GM18505 (cell line): ENCODE results near the gene MYPN.
A peak's percentile ranks its signal among the peaks of the same experiment; 100 is the strongest.
"Not testable (repeated sequence)": the region's sequence is repeated elsewhere in the genome, so short reads cannot be mapped to it uniquely, and the experiment has no call there.

Experiments used
- ATAC-seq: cut with Tn5 transposase; IDR thresholded peaks from one replicate; pipeline ENCODE4 v1.9.1; 2021; ENCODE audit not compliant: unreplicated experiment
- POLR2A ChIP-seq: IDR thresholded peaks from 4 replicates; pipeline ENCODE4 v1.6.1; 2011; ENCODE audit warnings: borderline replicate concordance; ENCODE audit not compliant: insufficient read depth, insufficient read length; ENCODE audit errors: extremely low read depth

Gene MYPN, protein sequence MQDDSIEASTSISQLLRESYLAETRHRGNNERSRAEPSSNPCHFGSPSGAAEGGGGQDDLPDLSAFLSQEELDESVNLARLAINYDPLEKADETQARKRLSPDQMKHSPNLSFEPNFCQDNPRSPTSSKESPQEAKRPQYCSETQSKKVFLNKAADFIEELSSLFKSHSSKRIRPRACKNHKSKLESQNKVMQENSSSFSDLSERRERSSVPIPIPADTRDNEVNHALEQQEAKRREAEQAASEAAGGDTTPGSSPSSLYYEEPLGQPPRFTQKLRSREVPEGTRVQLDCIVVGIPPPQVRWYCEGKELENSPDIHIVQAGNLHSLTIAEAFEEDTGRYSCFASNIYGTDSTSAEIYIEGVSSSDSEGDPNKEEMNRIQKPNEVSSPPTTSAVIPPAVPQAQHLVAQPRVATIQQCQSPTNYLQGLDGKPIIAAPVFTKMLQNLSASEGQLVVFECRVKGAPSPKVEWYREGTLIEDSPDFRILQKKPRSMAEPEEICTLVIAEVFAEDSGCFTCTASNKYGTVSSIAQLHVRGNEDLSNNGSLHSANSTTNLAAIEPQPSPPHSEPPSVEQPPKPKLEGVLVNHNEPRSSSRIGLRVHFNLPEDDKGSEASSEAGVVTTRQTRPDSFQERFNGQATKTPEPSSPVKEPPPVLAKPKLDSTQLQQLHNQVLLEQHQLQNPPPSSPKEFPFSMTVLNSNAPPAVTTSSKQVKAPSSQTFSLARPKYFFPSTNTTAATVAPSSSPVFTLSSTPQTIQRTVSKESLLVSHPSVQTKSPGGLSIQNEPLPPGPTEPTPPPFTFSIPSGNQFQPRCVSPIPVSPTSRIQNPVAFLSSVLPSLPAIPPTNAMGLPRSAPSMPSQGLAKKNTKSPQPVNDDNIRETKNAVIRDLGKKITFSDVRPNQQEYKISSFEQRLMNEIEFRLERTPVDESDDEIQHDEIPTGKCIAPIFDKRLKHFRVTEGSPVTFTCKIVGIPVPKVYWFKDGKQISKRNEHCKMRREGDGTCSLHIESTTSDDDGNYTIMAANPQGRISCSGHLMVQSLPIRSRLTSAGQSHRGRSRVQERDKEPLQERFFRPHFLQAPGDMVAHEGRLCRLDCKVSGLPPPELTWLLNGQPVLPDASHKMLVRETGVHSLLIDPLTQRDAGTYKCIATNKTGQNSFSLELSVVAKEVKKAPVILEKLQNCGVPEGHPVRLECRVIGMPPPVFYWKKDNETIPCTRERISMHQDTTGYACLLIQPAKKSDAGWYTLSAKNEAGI (N-terminal part only)

DNA sequence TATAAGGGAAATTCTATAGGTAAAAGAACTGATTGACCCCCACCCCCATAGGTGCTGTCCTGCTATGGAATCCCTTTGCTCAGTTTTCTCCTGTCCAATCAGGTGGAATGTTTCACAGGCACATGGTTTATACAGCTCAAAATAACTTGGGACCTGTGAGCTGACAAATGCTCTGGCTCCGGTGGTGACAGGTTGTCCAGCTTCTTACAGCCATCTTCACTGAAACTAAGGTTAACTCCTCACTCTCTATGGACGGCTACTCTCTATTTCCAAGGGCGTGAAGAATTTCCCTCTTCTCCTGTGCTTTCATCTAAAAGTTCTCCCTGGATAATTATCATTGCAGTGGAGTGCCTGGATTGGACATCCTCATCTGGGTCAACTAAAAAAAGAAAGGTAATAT lies at the start of gene MYPN:
Gene MYPN, plus strand, starts transcription at position 158 of the 400 bp plus-strand sequence. CDS start 11,951 bp downstream, outside the sequence.
- no peak for ATAC-seq
- no peak for TF ChIP-seq POLR2A

DNA sequence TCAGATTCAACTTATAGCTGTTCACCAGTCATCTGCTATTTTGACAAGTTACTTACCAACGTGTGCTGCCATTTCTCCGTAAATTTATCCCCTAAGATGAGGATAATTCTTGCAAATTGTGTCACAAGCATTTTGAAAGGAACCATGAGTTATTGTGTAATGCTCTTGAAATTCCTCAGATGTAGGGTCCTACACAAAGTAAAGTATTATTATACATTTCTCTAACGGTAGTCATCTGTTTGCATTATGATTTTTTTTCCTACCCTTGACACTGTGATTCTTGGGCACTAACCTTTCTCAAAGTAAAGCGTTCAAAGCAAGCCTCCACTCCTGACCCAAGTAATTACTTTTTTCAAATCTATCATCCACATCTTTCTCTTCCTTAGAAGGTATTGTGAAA lies 42.3 kb upstream of the MYPN start:
- ATAC-seq: no peak
- no peak for TF ChIP-seq POLR2A

DNA sequence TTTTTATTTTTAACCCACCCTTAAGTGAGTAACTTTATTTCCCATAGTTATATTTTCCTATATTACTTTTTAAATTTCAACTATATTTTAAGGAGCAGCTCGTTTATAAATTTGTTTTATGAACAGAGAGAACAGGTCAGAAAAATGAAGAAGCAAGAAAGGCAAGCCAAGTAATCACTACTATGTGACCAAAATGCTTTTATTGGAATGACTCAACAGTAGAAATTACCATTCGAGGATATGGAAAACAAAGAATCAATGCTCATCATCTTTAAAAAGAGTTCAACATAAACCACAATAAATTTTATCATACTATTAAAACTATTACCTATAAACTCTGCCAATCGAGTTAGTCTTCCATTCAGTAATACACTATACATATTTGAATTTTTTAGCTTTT lies 41.8 kb upstream of the MYPN start:
- no peak for ATAC-seq
- no peak for TF ChIP-seq POLR2A

DNA sequence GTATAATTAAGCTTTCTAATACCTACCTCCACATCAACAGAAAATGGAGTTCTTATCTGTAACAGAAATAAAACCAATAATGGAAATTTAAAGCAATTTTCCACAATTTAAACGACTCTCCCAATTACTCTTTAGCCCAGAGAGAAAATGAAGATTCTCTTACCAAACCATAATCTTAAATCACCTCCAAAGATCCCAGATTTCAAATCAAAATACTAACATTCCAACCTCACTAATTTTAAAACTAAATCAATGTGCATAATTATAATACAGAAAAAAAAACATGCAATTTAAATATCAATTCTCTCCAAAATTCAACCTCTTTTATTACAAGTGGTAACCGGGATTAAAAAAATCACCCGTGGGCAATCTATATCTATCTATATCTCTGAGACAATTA lies 35.7 kb upstream of the MYPN start:
- ATAC-seq: no peak

DNA sequence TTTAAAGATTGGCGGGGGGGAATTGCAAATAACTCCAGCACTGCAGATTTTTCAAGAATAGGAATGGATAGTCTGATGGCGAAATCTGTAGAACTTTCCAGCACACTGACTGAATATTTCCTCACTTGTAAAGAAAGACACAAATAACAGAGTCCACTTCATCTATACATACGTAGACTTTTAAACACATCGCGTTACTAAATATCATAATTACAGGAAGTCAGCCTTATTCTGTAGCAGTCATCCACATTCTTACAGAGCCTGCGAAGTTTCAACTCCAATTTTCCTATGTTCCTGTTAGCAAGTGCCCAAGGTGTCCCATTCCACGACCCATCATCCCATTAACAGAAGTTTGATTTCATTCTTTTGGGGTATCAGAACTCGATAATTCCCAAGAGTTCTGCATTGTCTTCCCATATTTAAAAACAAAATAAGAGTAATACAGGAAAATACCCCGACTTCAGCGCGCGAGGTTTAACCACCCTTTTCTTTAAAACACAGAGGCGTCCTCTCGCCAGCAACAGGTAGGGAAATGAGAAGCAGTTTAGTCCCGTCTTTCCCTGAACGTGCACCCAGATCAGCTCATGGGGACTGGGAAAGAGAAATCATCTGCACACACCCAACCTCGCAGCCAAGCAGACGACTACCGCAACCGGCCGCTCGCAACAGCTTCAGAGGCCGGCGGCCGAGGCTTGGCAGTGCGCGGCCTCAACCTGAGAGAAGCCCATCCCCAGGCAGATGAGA lies 35.1 kb upstream of the MYPN start:
- no peak for ATAC-seq
- no peak for TF ChIP-seq POLR2A

More for the DNA sequence above, 35.7 kb upstream of the MYPN start:
- TF ChIP-seq POLR2A: no peak

DNA sequence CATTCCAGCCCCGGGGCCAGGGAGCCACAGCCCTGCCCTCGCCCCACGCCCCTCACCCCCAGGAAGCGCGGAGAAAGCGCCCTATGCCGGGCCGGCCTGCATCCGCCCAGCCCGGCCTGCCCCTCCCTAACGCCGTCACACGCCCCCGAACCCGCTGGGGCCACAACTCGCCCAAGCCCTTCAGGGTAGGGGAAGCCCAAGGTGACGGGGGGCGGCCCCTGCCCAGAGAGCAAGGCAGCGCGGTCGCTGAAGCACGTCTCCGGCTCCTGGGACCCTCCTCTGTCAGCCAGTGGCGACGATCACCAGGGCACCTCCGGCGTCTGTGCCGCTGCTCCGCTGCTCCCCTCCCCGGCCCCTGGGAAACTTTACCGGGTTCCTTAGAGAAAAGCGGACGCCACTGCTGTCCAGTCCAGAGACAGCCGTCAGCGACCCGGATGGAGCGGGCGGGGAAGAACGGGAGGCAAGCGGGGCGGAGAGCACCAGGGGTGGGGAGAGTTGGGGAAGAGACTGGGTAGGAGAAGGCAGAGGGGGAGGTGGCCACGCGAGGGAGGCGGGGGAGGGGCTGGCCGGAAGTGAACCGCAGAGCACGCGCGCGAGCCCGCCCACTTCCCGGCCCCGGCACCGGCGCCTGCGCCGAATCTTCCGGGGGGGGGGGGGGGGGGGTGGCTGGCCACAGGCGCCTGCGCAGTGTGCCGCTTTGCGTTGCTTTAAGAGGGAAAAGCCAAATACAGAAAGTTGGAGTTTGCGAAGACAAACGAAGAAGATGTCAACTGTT lies 34.3 kb upstream of the MYPN start, which contains the start of gene HERC4:
Gene HERC4, minus strand, starts transcription at position 509 of the 775 bp plus-strand sequence. CDS start 2,175 bp downstream, outside the sequence.
- ATAC-seq: peak; percentile 92
- peak; percentile 83 for TF ChIP-seq POLR2A

DNA sequence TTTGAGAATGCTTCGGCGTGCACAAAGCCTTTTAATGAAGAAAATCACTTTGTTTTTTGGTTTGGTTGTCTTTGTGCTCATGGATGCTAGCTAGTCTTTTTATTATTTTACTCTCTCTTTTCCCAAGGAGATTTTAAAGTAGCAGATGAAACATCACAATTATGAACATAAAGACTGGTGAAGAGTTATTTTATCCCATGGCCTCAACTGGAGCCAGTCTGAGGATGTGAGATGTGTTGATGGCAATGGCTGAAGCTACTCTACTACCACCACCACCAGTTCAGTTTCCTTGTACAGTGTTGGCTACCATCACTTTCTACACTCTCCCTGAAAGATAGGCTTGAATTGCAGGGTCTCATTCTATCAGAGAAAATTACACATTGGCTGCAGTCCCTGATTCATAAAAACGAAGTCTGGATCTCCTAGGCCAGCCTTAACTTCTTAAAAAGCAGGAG lies 33.7 kb upstream of the MYPN start:
- ATAC-seq: no peak
- no peak for TF ChIP-seq POLR2A

DNA sequence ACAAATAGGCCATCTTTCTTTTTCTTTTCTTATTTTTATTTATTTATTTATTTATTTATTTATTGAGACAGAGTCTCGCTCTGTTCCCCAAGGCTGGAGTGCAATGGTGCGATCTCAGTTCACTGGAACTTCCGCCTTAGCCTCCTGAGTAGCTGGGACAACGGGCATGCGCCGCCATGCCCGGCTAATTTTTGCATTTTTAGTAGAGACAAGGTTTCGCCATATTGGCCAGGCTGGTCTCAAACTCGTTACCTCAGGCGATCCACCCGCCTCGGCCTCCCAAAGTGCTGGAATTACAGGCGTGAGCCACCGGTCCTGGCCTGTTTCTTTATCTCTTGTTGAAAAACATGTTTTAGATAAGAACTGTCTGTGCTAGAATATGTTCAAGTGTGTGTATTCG lies 33.2 kb upstream of the MYPN start:
- ATAC-seq: not testable (repeated sequence)

DNA sequence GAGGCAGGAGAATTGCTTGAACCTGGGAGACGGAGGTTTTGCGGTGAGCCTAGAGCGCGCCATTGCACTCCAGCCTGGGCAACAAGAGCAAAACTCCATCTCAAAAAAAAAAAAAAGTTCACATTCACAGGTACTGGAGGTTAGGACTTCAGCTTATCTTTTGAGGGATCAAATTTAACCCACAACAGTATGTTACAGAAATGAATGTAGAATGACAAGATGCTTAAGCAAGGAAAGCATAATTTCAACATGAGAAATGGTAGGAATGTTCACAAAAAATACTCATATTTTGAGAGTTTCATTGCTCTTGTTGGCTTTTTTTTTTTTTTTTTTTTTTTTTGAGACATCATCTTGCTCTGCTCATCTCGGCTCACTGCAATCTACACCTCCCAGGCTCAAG lies 32.3 kb upstream of the MYPN start:
- TF ChIP-seq POLR2A: no peak
- no peak for ATAC-seq

DNA sequence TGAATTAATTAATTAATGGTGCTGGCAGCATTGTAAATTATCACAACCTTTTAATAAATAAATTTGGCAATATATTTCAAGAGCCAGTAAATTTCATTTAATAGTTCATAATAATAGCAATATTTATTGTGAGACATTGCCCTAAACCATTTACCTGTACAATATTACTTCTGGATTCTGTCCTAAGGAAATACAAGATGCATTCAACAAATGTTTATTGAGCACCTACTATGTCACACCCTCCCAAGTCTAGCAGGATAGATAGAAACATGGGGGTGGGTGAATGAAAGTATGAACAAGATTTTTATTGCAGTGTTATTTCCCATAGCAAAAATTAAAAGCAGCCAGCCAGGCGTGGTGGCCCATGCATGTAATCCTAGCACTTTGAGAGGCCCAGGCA lies 29.9 kb upstream of the MYPN start:
- no peak for ATAC-seq
- no peak for TF ChIP-seq POLR2A

DNA sequence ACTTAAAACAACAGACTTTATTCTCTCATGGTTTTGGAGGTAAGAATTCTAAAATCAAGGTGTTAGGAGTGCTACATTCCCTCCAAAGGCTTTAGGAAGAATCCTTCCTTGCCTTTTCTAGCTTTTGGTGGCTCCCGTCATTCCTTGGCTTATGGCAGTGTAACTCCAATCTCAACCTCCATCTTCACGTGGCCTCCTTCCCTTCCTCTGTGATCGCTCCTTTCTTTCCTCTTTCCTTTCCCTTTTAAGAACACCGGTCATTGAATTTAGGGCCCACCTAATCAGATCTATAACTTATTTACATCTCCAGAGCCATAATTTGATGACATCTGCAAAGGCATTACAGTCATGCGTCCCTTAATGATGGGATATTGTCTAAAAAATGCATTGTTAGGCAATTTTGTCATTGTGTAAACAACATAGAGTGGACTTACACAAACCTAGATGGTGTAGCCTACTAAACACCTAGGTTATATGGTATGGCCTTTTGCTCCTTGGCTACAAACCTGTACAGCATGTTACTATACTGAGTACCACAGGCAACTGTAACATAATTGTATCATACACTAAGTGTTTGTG lies 28.3 kb upstream of the MYPN start:
- no peak for ATAC-seq
- TF ChIP-seq POLR2A: no peak

DNA sequence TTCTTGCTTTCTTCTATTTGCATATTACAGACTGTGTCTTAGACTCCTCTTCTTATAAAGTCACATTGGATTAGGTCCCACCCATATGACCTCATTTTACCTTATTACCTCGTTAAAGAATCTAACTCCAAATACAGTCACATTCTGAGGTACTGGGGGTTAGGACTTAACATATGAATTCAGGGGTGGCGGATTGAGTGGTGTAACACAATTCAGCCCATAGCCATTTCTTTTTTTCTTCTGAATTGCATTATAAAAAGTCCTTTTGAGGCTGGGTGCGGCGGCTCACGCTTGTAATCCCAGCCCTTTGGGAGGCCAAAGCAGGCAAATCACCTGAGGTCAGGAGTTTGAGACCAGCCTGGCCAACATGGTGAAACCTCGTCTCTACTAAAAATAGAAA lies 27.4 kb upstream of the MYPN start:
- TF ChIP-seq POLR2A: no peak
- no peak for ATAC-seq

DNA sequence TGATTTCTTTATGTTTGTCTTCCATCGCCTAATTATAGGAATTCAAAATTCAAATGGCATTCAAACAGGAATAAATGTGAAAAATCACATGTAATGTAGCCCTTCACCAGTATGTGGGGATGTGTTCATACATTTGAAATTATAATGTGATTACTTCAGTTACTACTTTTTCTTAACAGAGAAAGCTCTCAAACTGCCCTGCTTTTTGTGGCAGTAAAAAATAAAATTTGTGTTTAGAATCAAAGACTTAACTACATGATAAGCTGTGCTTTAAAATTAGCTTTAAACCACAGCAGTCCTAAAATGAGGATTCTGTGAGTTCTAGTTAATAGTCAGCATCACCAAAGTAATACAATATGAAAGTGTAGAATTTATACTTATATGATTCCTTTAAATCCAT lies 26.4 kb upstream of the MYPN start:
- no peak for TF ChIP-seq POLR2A
- ATAC-seq: no peak
